ENCODE measurements around the gene FKBP1C. TPM values are rescaled to one million over a fixed set of nuclear protein-coding genes. Genes with fewer than 3 reads are reported as not detected.

The FKBP1C gene
- total and polyA plus RNA-seq, 2 donors (not counting 3 experiments of a cell fraction or from before 2014, with no cell fraction given) = 2.0 to 7.7 TPM

- dilution Hi-C loops (cut with MboI; ENCODE audit: extremely low pct_ligation_motif_present, low sequenced_read_pairs) = no loop called here
- no TSS peak for BruUV-seq (replicated peaks)
These were observed 24.3 kb upstream of the FKBP1C start for GRCh38 chr6:63186970-63187369.

More at GRCh38 chr6:63186970-63187369, 24.3 kb upstream of the FKBP1C start:
- Histone ChIP-seq H3K9ac (replicated peaks; ENCODE audit: extremely low read depth, insufficient read depth, low read length) (no peak overlapping the region), H3K27ac (ENCODE audit: insufficient read depth, low read depth, low read length) (no peak overlapping the region), H3K9me1 (replicated peaks; ENCODE audit: control insufficient read depth, extremely low read depth, insufficient read depth, low read length) (no peaks in the 10 kb centered on the region), H3K79me2 (ENCODE audit: control insufficient read depth, insufficient read depth, low read length) (no peaks in the 10 kb centered on the region), H2AFZ (ENCODE audit: low read depth, low read length) (no peak overlapping the region), H3K4me2 (ENCODE audit: insufficient read depth, low read length) (no peak overlapping the region), H3K4me1 (ENCODE audit: control insufficient read depth, extremely low read depth, insufficient read depth, low read length) (no peaks in the 10 kb centered on the region), H3K27me3 (ENCODE audit: control insufficient read depth in 2 of 2, insufficient read depth in 2 of 2, low read length in 2 of 2) (no peaks in the 10 kb centered on the region), H4K20me1 (replicated peaks; ENCODE audit: control insufficient read depth, extremely low read depth, insufficient read depth, low read length) (no peaks in the 10 kb centered on the region), H3K9me3 (replicated peaks; ENCODE audit: control insufficient read depth, insufficient read depth, low read length) (no peaks in the 10 kb centered on the region), H3K4me3 (replicated peaks in 1 of 3; ENCODE audit: insufficient read depth in 1 of 3, low read depth in 1 of 3, low read length in 3 of 3) (no peak overlapping the region), H3K36me3 (ENCODE audit: control insufficient read depth in 2 of 2, extremely low read depth in 1 of 2, insufficient read depth in 2 of 2, low read length in 2 of 2) (no peaks in the 10 kb centered on the region)
- FAIRE-seq (no peak), DNase-seq (ENCODE audit: low read depth, low spot score) (no peak)
- ChIA-PET CTCF (no interaction called here), POLR2A (no interaction called here)
- intact Hi-C loops (cut with micrococcal nuclease) = no loop called here
- TF ChIP-seq MYC (IDR thresholded peaks at IDR 0.05; ENCODE audit: low read depth, low read length) (no peak), JUN (IDR thresholded peaks at IDR 0.05; ENCODE audit: borderline replicate concordance, insufficient read depth, insufficient read length, low read depth) (no peak), FOS (IDR thresholded peaks at IDR 0.05; ENCODE audit: borderline replicate concordance, insufficient read depth, low read length) (no peak), POLR2A (IDR thresholded peaks at IDR 0.05; ENCODE audit: low read depth, low read length) (no peak), MAX (IDR thresholded peaks at IDR 0.05; ENCODE audit: insufficient read depth, insufficient read length) (no peak), GATA2 (IDR thresholded peaks at IDR 0.05; ENCODE audit: insufficient read depth, insufficient read length, low read depth, low read length) (no peak), EZH2 (IDR thresholded peaks at IDR 0.05; ENCODE audit: borderline replicate concordance, low read depth, low read length, severe bottlenecking) (no peak), POLR2AphosphoS5 (IDR thresholded peaks at IDR 0.05; ENCODE audit: insufficient read depth, low read depth, low read length) (no peak)
- TF ChIP-seq, protein P1, sequence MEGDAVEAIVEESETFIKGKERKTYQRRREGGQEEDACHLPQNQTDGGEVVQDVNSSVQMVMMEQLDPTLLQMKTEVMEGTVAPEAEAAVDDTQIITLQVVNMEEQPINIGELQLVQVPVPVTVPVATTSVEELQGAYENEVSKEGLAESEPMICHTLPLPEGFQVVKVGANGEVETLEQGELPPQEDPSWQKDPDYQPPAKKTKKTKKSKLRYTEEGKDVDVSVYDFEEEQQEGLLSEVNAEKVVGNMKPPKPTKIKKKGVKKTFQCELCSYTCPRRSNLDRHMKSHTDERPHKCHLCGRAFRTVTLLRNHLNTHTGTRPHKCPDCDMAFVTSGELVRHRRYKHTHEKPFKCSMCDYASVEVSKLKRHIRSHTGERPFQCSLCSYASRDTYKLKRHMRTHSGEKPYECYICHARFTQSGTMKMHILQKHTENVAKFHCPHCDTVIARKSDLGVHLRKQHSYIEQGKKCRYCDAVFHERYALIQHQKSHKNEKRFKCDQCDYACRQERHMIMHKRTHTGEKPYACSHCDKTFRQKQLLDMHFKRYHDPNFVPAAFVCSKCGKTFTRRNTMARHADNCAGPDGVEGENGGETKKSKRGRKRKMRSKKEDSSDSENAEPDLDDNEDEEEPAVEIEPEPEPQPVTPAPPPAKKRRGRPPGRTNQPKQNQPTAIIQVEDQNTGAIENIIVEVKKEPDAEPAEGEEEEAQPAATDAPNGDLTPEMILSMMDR (IDR thresholded peaks at IDR 0.05; ENCODE audit: extremely low read depth in 1 of 2, insufficient read depth in 1 of 2, low read depth in 1 of 2, low read length in 2 of 2) = no peak

Measured in endothelial cell of umbilical vein (primary cell).